Parietal lobe (tissue), 2 donors: ENCODE results near the gene MILR1. TPM values are rescaled to one million over a fixed set of nuclear protein-coding genes. Genes with fewer than 3 reads are reported as not detected.

Experiments used
- small RNA-seq: library from RNA; depleted of rRNA; stranded (forward); fragments of <200 nt; gene quantifications from one replicate; pipeline ENCODE3, GENCODE V24; 2014; ENCODE audit warnings: low replicate concordance
- total RNA-seq: library from RNA; depleted of rRNA; stranded (reverse); fragments of >200 nt; gene quantifications from one replicate; pipeline ENCODE4 v1.2.3, GENCODE V29; 2014

Gene MILR1
- 1.6 TPM for total RNA-seq

GRCh38 chr17:64448665-64449512 is at the start of gene MILR1:
Gene MILR1 (plus strand): TSS chr17:64449115. CDS start chr17:64449169, 54 bp downstream.

GRCh38 chr17:64496786-64497564 is 48.1 kb downstream of the MILR1 start, which contains the start of gene POLG2:
Gene POLG2 (minus strand): TSS chr17:64497054. CDS start chr17:64496968, 86 bp downstream.

GRCh38 chr17:64506201-64506575 is 57.3 kb downstream of the MILR1 start, which contains the start of gene DDX5:
Gene DDX5 (minus strand): TSS chr17:64506289. CDS start chr17:64506119, 170 bp downstream.

GRCh38 chr17:64506576-64507412 is 57.9 kb downstream of the MILR1 start, which contains the start of gene CEP95:
Gene CEP95 (plus strand): TSS chr17:64506977. CDS start chr17:64507098, 121 bp downstream.

Small RNA genes lying within 50 kb of the gene (small RNA-seq; reads per million reads assigned to genes)
- gene ATP5MFP4 (not detected), gene MIR1273E (not detected)

Other genes with a start within 250 kb of the MILR1 start
- gene TEX2, start 185.9 kb upstream of the MILR1 start, total RNA-seq: 39.1 TPM
- gene PECAM1, start 58.3 kb upstream of the MILR1 start, total RNA-seq: 5.6 TPM
- 19.4 TPM for gene POLG2, start 47.9 kb downstream of the MILR1 start, total RNA-seq
- gene DDX5, start 57.2 kb downstream of the MILR1 start, total RNA-seq: 634 TPM
- gene CEP95, start 57.9 kb downstream of the MILR1 start, total RNA-seq: 188 TPM
- gene SMURF2, start 213.2 kb downstream of the MILR1 start, total RNA-seq: 87.6 TPM